OCI-LY1 (cell line): ENCODE measurements around the gene HERPUD1.

ENCODE experiments used
- H2AFZ ChIP-seq: fragments of 200-600 bp; sonication (generic), shearing (Covaris generic); 2 replicates; pipeline ENCODE4 v1.6.0; 2014; ENCODE audit warnings: antibody characterized with exemption, mild to moderate bottlenecking, low read length
- H3F3A ChIP-seq: fragments of 200-600 bp; sonication (generic), shearing (Covaris generic); 2 replicates; pipeline ENCODE4 v1.6.0; 2014; ENCODE audit warnings: mild to moderate bottlenecking, antibody characterized with exemption, low read length, moderate library complexity; ENCODE audit not compliant: insufficient read depth
- H3K27ac ChIP-seq: fragments of 200-600 bp; sonication (generic); 2 replicates; pipeline ENCODE4 v1.5.1; 2014; ENCODE audit warnings: low read length, mixed run types, mild to moderate bottlenecking, low read depth; ENCODE audit not compliant: poor library complexity, severe bottlenecking
- H3K27me3 ChIP-seq: fragments of 200-600 bp; sonication (generic); 2 replicates; pipeline ENCODE4 v1.6.0; 2014; ENCODE audit warnings: antibody characterized with exemption, mild to moderate bottlenecking, low read length, moderate library complexity; ENCODE audit not compliant: insufficient read depth
- H3K36me3 ChIP-seq: fragments of 200-600 bp; sonication (generic); 2 replicates; pipeline ENCODE4 v1.6.1; 2014; ENCODE audit warnings: mild to moderate bottlenecking, antibody characterized with exemption, low read length, moderate library complexity, mixed read lengths; ENCODE audit not compliant: insufficient read depth
- H3K4me1 ChIP-seq: fragments of 200-600 bp; sonication (generic); 2 replicates; pipeline ENCODE4 v1.5.1; 2014; ENCODE audit warnings: mild to moderate bottlenecking, low read length, moderate library complexity; ENCODE audit not compliant: insufficient read depth, severe bottlenecking
- H3K4me2 ChIP-seq: fragments of 200-600 bp; sonication (generic), shearing (Covaris generic); 2 replicates; pipeline ENCODE4 v1.6.1; 2014; ENCODE audit warnings: low read length
- H3K4me3 ChIP-seq: fragments of 200-600 bp; sonication (generic); 2 replicates; pipeline ENCODE4 v1.5.1; 2014; ENCODE audit warnings: low read length, low read depth, mild to moderate bottlenecking, mixed read lengths; ENCODE audit not compliant: poor library complexity, severe bottlenecking
- H3K79me2 ChIP-seq: fragments of 200-600 bp; shearing (Covaris generic); 2 replicates; pipeline ENCODE4 v1.6.1; 2016; ENCODE audit warnings: mixed run types, low read length, mixed read lengths; ENCODE audit not compliant: insufficient read depth
- H3K9ac ChIP-seq: fragments of 200-600 bp; sonication (generic), shearing (Covaris generic); 2 replicates; pipeline ENCODE4 v1.6.1; 2014; ENCODE audit warnings: mild to moderate bottlenecking, low read length, mixed read lengths
- H3K9me2 ChIP-seq: fragments of 200-600 bp; sonication (generic), shearing (Covaris generic); 2 replicates; pipeline ENCODE4 v1.6.1; 2014; ENCODE audit warnings: low read depth, mild to moderate bottlenecking, low read length, mixed read lengths
- H3K9me3 ChIP-seq: fragments of 200-600 bp; shearing (Covaris generic); 2 replicates; pipeline ENCODE4 v1.6.1; 2014; ENCODE audit warnings: low read length, mixed read lengths
- H4K20me1 ChIP-seq: fragments of 200-600 bp; sonication (generic), shearing (Covaris generic); 2 replicates; pipeline ENCODE4 v1.6.0; 2016; ENCODE audit warnings: mild to moderate bottlenecking, low read length; ENCODE audit not compliant: insufficient read depth
- CTCF ChIP-seq: fragments of 200-600 bp; sonication (generic), shearing (Covaris generic); IDR thresholded peaks from 2 replicates; pipeline ENCODE4 v1.5.1; 2017; ENCODE audit warnings: mild to moderate bottlenecking, antibody characterized with exemption, low read length, moderate library complexity, mixed read lengths
- EZH2 ChIP-seq: fragments of 200-600 bp; sonication (generic), shearing (Covaris generic); IDR thresholded peaks from 2 replicates; pipeline ENCODE4 v1.8.0; 2017; ENCODE audit warnings: borderline replicate concordance, mixed run types, mild to moderate bottlenecking, antibody characterized with exemption, low read length, moderate library complexity, mixed read lengths

HERPUD1 gene

GRCh38 chr16:56918467-56919012 lies 13.4 kb upstream of the HERPUD1 start:
- H3K36me3 ChIP-seq, result no peaks in the 10 kb centered on the region
- TF ChIP-seq CTCF (no peak), EZH2 (no peak)
- H3K27me3 ChIP-seq, result no peaks in the 10 kb centered on the region
- no peaks in the 10 kb centered on the region for H3K9me3 ChIP-seq
- H3K27ac ChIP-seq, result peak overlapping the region; percentile 73
- H3K4me1 ChIP-seq, result peaks cover 39% of the 10 kb centered on the region
- no peaks in the 10 kb centered on the region for H3K79me2 ChIP-seq
- H2AFZ ChIP-seq, result no peak overlapping the region
- H3K9me2 ChIP-seq, result no peaks in the 10 kb centered on the region
- no peak overlapping the region for H3K9ac ChIP-seq
- no peaks in the 10 kb centered on the region for H4K20me1 ChIP-seq
- H3K4me2 ChIP-seq, result no peak overlapping the region
- H3F3A ChIP-seq, result no peaks in the 10 kb centered on the region
- no peak overlapping the region for H3K4me3 ChIP-seq

- Histone ChIP-seq H3K4me1 (peaks cover 39% of the 10 kb centered on the region), H4K20me1 (no peaks in the 10 kb centered on the region), H3K79me2 (no peaks in the 10 kb centered on the region), H3K4me2 (no peak overlapping the region), H3K9me3 (no peaks in the 10 kb centered on the region), H3K27ac (no peak overlapping the region), H3K4me3 (no peak overlapping the region), H3F3A (no peaks in the 10 kb centered on the region), H3K9ac (no peak overlapping the region), H3K36me3 (no peaks in the 10 kb centered on the region), H3K9me2 (no peaks in the 10 kb centered on the region), H2AFZ (no peak overlapping the region), H3K27me3 (no peaks in the 10 kb centered on the region)
- TF ChIP-seq EZH2 (no peak), CTCF (no peak)
Observed at GRCh38 chr16:56919099-56919800, 12.7 kb upstream of the HERPUD1 start.

- Histone ChIP-seq H2AFZ (no peak overlapping the region), H3K9ac (no peak overlapping the region), H4K20me1 (no peaks in the 10 kb centered on the region), H3K79me2 (no peaks in the 10 kb centered on the region), H3K4me3 (no peak overlapping the region), H3K4me2 (no peak overlapping the region), H3K27ac (no peak overlapping the region), H3K9me2 (no peaks in the 10 kb centered on the region), H3K4me1 (peaks cover 26% of the 10 kb centered on the region), H3K27me3 (no peaks in the 10 kb centered on the region), H3F3A (no peaks in the 10 kb centered on the region), H3K9me3 (no peaks in the 10 kb centered on the region), H3K36me3 (no peaks in the 10 kb centered on the region)
- TF ChIP-seq EZH2 (no peak), CTCF (no peak)
Observed at GRCh38 chr16:56921571-56921970, 10.4 kb upstream of the HERPUD1 start.
